GM23248 (cell line): ENCODE measurements around the gene MRS2.

Experiments used
- EZH2 ChIP-seq: fragments of 200-600 bp; sonication (generic); IDR thresholded peaks from 2 replicates; pipeline ENCODE4 v1.6.1; 2018; ENCODE audit warnings: antibody characterized with exemption, mild to moderate bottlenecking; ENCODE audit not compliant: insufficient read depth, poor library complexity, severe bottlenecking
- EZH2phosphoT487 ChIP-seq: fragments of 200-600 bp; sonication (generic); IDR thresholded peaks from 2 replicates; pipeline ENCODE4 v1.6.1; 2018; ENCODE audit warnings: antibody characterized with exemption, moderate library complexity, mild to moderate bottlenecking, low read depth; ENCODE audit not compliant: insufficient read depth

- TF ChIP-seq EZH2phosphoT487 (no peak), EZH2 (no peak)
Measured at GRCh38 chr6:24448396-24448795, 45.7 kb downstream of the MRS2 start.
